CD14-positive monocyte (primary cell): ENCODE results near the gene WRNIP1. TPM values are rescaled to one million over a fixed set of nuclear protein-coding genes. Genes with fewer than 3 reads are reported as not detected.

Experiments
- DNase-seq, 3 donors: peaks; one replicate each; pipeline ENCODE4 v3.0.0-alpha.2; 2011 to 2022
- H2AFZ ChIP-seq: 2 replicates; pipeline ENCODE4 v1.6.0; 2012; ENCODE audit warnings: mild to moderate bottlenecking, low read depth, low read length, inconsistent platforms; ENCODE audit not compliant: insufficient read depth, poor library complexity, severe bottlenecking
- H3K27ac ChIP-seq, 2 donors: 1 replicate in 1 of 2; 2 replicates in 1 of 2; pipeline ENCODE4 v1.5.1; 2012 to 2013; ENCODE audit warnings: low read length in 2 of 2, control low read depth in 1 of 2, inconsistent platforms in 1 of 2, low read depth in 1 of 2, mild to moderate bottlenecking in 1 of 2
- H3K27me3 ChIP-seq, 2 donors: one replicate each; pipeline versions ENCODE4 v1.6.0 to v1.6.1; 2011 to 2013; ENCODE audit warnings: low read length in 2 of 2; ENCODE audit not compliant: control insufficient read depth in 2 of 2, insufficient read depth in 2 of 2
- H3K36me3 ChIP-seq, 2 donors: replicated peaks in 1 of 2; 1 replicate in 1 of 2; 2 replicates in 1 of 2; pipeline versions ENCODE4 v1.5.1 to v1.6.1; 2012 to 2013; ENCODE audit warnings: low read length in 2 of 2, control low read depth in 1 of 2, inconsistent platforms in 1 of 2, mild to moderate bottlenecking in 1 of 2; ENCODE audit not compliant: insufficient read depth in 2 of 2, control insufficient read depth in 1 of 2
- H3K4me1 ChIP-seq, 2 donors: 1 replicate in 1 of 2; 2 replicates in 1 of 2; pipeline versions ENCODE4 v1.5.1 to v1.6.1; 2012 to 2013; ENCODE audit warnings: low read length in 2 of 2, control low read depth in 1 of 2, inconsistent platforms in 1 of 2, mild to moderate bottlenecking in 1 of 2, moderate library complexity in 1 of 2; ENCODE audit not compliant: insufficient read depth in 2 of 2, control insufficient read depth in 1 of 2
- H3K4me2 ChIP-seq: replicated peaks from 2 replicates; pipeline ENCODE3; 2012; ENCODE audit warnings: low read length, moderate library complexity, mild to moderate bottlenecking; ENCODE audit not compliant: poor library complexity, severe bottlenecking; ENCODE audit errors: extremely low read depth
- H3K4me3 ChIP-seq, 3 experiments: fragments of 200-600 bp in 1 of 3; sonication (generic) in 1 of 3; replicated peaks in 1 of 3; 1 replicate in 2 of 3; 2 replicates in 1 of 3; pipeline ENCODE4 v1.5.1; 2011 to 2013; ENCODE audit warnings: low read length in 3 of 3, mild to moderate bottlenecking in 3 of 3, control low read depth in 2 of 3, low read depth in 2 of 3, inconsistent platforms in 1 of 3, moderate library complexity in 1 of 3
- H3K79me2 ChIP-seq: 2 replicates; pipeline ENCODE4 v1.6.0; 2012; ENCODE audit warnings: mild to moderate bottlenecking, control low read depth, inconsistent platforms, low read length, moderate library complexity; ENCODE audit not compliant: insufficient read depth
- H3K9ac ChIP-seq: 2 replicates; pipeline ENCODE4 v1.6.0; 2017; ENCODE audit warnings: low read length, mild to moderate bottlenecking; ENCODE audit not compliant: insufficient read depth, poor library complexity, severe bottlenecking
- H3K9me3 ChIP-seq, 2 donors: replicated peaks in 1 of 2; 1 replicate in 1 of 2; 2 replicates in 1 of 2; pipeline versions ENCODE4 v1.5.1 to v1.6.1; 2012 to 2013; ENCODE audit warnings: low read length in 2 of 2, control low read depth in 1 of 2; ENCODE audit not compliant: control insufficient read depth in 1 of 2, insufficient read depth in 1 of 2
- H4K20me1 ChIP-seq: 2 replicates; pipeline ENCODE4 v1.6.0; 2012; ENCODE audit warnings: mild to moderate bottlenecking, low read length, control low read depth, moderate library complexity; ENCODE audit not compliant: insufficient read depth
- H3K27ac Mint-ChIP-seq, 7 donors: one replicate each; pipeline ENCODE4 v1.8.0; 2020; ENCODE audit warnings: mild to moderate bottlenecking in 7 of 7, mixed read lengths in 7 of 7, moderate library complexity in 6 of 7, inconsistent platforms in 2 of 7
- H3K27me3 Mint-ChIP-seq, 3 donors: one replicate each; pipeline ENCODE4 v1.8.0; 2021 to 2022; ENCODE audit warnings: low read depth in 3 of 3, mild to moderate bottlenecking in 3 of 3, mixed read lengths in 3 of 3, moderate library complexity in 3 of 3, inconsistent platforms in 1 of 3
- H3K36me3 Mint-ChIP-seq, 2 donors: one replicate each; pipeline ENCODE4 v1.8.0; 2020; ENCODE audit warnings: mixed read lengths in 2 of 2, inconsistent platforms in 1 of 2, mild to moderate bottlenecking in 1 of 2
- H3K4me1 Mint-ChIP-seq: one replicate; pipeline ENCODE4 v1.8.0; 2020; ENCODE audit warnings: mild to moderate bottlenecking, mixed read lengths
- H3K4me3 Mint-ChIP-seq, 2 donors: one replicate each; pipeline ENCODE4 v1.8.0; 2020; ENCODE audit warnings: mild to moderate bottlenecking in 2 of 2, mixed read lengths in 2 of 2, moderate library complexity in 1 of 2
- H3K9me3 Mint-ChIP-seq, 7 donors: one replicate each; pipeline ENCODE4 v1.8.0; 2020 to 2022; ENCODE audit warnings: mixed read lengths in 7 of 7, mild to moderate bottlenecking in 6 of 7, moderate library complexity in 6 of 7, inconsistent platforms in 2 of 7
- WGBS: methylation state at CpG from one replicate; pipeline ENCODE4 v1.1.5; 2013; ENCODE audit warnings: missing lambda C conversion rate; ENCODE audit not compliant: insufficient coverage; 5-methylcytosine and 5-hydroxymethylcytosine counted together
- intact Hi-C, 2 donors: fragments of 100-400 bp; cut with micrococcal nuclease; formaldehyde crosslinking; loops; one replicate each; pipeline versions ENCODE4 v1.15.0 to v1.15.1; 2023
- polyA plus RNA-seq, 3 donors: library from polyadenylated mRNA; depleted of rRNA in 1 of 3; unstranded in 2 of 3; stranded (reverse) in 1 of 3; fragments of 300-500 nt in 2 of 3; fragments of >200 nt in 1 of 3; fragmentation: Illumina TruSeq in 2 of 3; gene quantifications; 1 replicate in 2 of 3; 2 replicates in 1 of 3; pipeline ENCODE4 v1.2.3, GENCODE V29; 2012 to 2021
- TF ChIP-seq, protein P1 (sequence below): fragments of 200-600 bp; IDR thresholded peaks from one replicate; pipeline ENCODE4 v1.8.0; 2022; ENCODE audit warnings: antibody characterized with exemption, mild to moderate bottlenecking

WRNIP1 gene
- polyA plus RNA-seq, 3 donors, result 17.5 to 25.8 (median 17.8) TPM

DNA sequence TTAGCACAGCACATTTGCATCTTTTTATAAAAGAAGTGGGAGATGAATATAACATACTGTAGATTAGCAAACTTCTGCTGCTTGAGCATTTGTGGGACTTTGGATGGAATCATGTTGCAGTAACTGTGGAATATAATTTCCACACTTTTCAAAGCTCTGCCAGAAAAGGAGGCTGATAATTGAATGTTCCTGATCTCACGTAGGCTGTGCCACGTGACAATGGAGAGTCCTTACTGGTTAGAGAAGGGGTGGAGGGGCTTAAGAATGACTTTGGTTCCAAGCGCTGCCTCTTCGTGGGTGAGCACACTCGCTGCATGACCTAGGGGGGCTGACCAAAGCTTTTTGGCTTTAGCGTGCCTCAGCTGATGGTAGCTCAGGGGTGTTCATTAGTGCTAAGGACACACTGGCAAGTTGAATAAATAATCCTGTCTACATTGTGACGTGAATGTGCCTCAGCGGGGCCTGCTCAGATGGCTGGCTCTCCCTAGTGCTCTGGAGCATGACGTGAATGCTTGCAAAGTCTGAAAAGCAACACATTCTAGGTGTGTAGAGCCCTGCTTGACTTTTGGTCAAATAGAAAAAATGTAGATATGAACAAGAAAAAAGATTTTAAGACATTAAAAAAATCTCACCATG is 15.0 kb downstream of the WRNIP1 start:
- Histone ChIP-seq H3K9me3 (no peaks in the 10 kb centered on the region), H3K4me2 (no peak overlapping the region), H3K27ac (no peak overlapping the region), H3K79me2 (peaks cover 74% of the 10 kb centered on the region), H3K4me3 (no peak overlapping the region), H3K36me3 (peaks cover 69 to 91% of the 10 kb centered on the region in 2 donors), H3K4me1 (no peaks in the 10 kb centered on the region), H4K20me1 (peaks cover 66% of the 10 kb centered on the region), H3K27me3 (no peaks in the 10 kb centered on the region), H3K9ac (no peak overlapping the region), H2AFZ (no peak overlapping the region)
- peaks cover 77 to 86% of the 10 kb centered on the region in 2 donors for H3K36me3 Mint-ChIP-seq
- H3K9me3 Mint-ChIP-seq, result no peaks in the 10 kb centered on the region
- H3K4me1 Mint-ChIP-seq, result peaks cover 9% of the 10 kb centered on the region
- H3K4me3 Mint-ChIP-seq, result no peak overlapping the region
- no peak for DNase-seq
- intact Hi-C loops, result no loop called here
- TF ChIP-seq, protein P1, sequence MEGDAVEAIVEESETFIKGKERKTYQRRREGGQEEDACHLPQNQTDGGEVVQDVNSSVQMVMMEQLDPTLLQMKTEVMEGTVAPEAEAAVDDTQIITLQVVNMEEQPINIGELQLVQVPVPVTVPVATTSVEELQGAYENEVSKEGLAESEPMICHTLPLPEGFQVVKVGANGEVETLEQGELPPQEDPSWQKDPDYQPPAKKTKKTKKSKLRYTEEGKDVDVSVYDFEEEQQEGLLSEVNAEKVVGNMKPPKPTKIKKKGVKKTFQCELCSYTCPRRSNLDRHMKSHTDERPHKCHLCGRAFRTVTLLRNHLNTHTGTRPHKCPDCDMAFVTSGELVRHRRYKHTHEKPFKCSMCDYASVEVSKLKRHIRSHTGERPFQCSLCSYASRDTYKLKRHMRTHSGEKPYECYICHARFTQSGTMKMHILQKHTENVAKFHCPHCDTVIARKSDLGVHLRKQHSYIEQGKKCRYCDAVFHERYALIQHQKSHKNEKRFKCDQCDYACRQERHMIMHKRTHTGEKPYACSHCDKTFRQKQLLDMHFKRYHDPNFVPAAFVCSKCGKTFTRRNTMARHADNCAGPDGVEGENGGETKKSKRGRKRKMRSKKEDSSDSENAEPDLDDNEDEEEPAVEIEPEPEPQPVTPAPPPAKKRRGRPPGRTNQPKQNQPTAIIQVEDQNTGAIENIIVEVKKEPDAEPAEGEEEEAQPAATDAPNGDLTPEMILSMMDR, result no peak
- 93% methylated on average over 9 of the region's 9 CpGs for WGBS
- H3K27ac Mint-ChIP-seq, result no peak overlapping the region
- peaks cover 0 to 2% (median 0%) of the 10 kb centered on the region in 3 donors for H3K27me3 Mint-ChIP-seq

DNA sequence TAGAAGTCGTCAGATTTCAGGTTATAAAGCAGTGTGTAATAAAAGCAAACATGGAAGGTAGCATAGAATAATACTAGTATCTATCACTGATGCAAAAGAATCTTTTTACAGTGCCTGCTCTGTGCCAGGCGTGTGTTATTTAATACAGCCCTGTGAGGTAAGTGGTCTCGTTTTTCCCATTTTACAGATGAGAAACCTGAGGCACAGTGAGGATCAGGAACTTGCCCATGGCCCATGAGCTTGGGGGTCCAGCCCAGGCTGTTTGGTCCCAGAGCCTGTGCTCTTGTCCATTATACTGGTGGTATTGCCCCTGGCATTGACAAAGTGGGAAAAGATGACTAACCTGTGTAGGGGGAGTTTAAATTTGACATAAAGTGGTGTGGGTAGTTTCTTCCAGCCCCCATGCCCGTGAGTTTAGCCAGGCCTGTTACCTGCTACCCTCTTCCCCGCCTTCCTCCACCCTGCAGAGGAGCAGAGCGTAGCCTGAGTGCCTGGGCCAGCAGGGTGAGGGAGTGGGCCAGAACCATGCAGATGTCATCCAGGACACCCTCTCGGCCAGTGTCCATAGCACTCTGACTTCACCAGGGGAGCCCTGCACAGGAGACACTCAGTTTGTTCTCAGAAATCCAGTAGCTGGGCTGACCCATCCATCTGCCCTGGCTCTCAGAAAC is 16.6 kb downstream of the WRNIP1 start:
- WGBS, result 89% methylated on average over 4 of the region's 7 CpGs
- peaks cover 64% of the 10 kb centered on the region for H3K79me2 ChIP-seq
- no peak overlapping the region for H2AFZ ChIP-seq
- DNase-seq, result no peak
- no peak overlapping the region for H3K4me2 ChIP-seq
- peaks cover 64% of the 10 kb centered on the region for H4K20me1 ChIP-seq
- H3K27ac ChIP-seq, result no peak overlapping the region
- TF ChIP-seq, protein P1, result no peak
- H3K9ac ChIP-seq, result no peak overlapping the region
- Mint-ChIP-seq H3K27me3 (peaks cover 0 to 2% (median 0%) of the 10 kb centered on the region in 3 donors), H3K4me1 (peaks cover 8% of the 10 kb centered on the region), H3K27ac (no peak overlapping the region), H3K9me3 (no peaks in the 10 kb centered on the region), H3K36me3 (peaks cover 80 to 94% of the 10 kb centered on the region in 2 donors), H3K4me3 (no peak overlapping the region)
- peaks cover 71 to 92% of the 10 kb centered on the region in 2 donors for H3K36me3 ChIP-seq
- H3K27me3 ChIP-seq, result no peaks in the 10 kb centered on the region
- no peaks in the 10 kb centered on the region for H3K9me3 ChIP-seq
- intact Hi-C loops, result no loop called here
- H3K4me1 ChIP-seq, result no peaks in the 10 kb centered on the region
- H3K4me3 ChIP-seq, result no peak overlapping the region
